Endothelial cell of umbilical vein (primary cell): Measurements from ENCODE around the gene ACTN1. TPM values are rescaled to one million over a fixed set of nuclear protein-coding genes. Genes with fewer than 3 reads are reported as not detected.

Experiments used
- BruUV-seq: library from RNA; stranded (reverse); fragments of 400-500 nt; replicated peaks from 2 replicates; lab custom pipeline; 2021; lab: Mats Ljungman, UMichigan
- CTCF ChIA-PET: fragments of 300-600, 350-600 bp; sonication (Branson Sonifier 250); formaldehyde crosslinking; loops from one replicate; lab custom pipeline; 2021; ENCODE audit warnings: antibody characterized with exemption, inconsistent platforms; lab: Charles Lee
- POLR2A ChIA-PET: fragments of 300-600, 350-600 bp; sonication (Branson Sonifier 250); formaldehyde crosslinking; loops from one replicate; lab custom pipeline; 2021; ENCODE audit warnings: antibody characterized with exemption, inconsistent platforms; lab: Charles Lee
- DNase-seq: peaks from one replicate; pipeline ENCODE4 v3.0.0-alpha.2; 2011; ENCODE audit warnings: low read depth, low spot score
- FAIRE-seq: peaks from 2 replicates; lab custom pipeline; 2011; peaks lifted over from hg19 to GRCh38; lab: Jason Lieb, UNC
- H2AFZ ChIP-seq: 2 replicates; pipeline ENCODE4 v1.6.0; 2012; ENCODE audit warnings: low read depth, low read length, control low read depth, inconsistent platforms
- H3K27ac ChIP-seq: 2 replicates; pipeline ENCODE4 v1.5.1; 2011; ENCODE audit warnings: low read depth, mild to moderate bottlenecking, control low read depth, low read length, moderate library complexity; ENCODE audit not compliant: insufficient read depth
- H3K27me3 ChIP-seq, 2 experiments: 2 replicates each; pipeline versions ENCODE4 v1.6.0 to v1.6.1; 2011; ENCODE audit warnings: low read length in 2 of 2, mixed read lengths in 1 of 2; ENCODE audit not compliant: control insufficient read depth in 2 of 2, insufficient read depth in 2 of 2
- H3K36me3 ChIP-seq, 2 experiments: 2 replicates in 1 of 2; 3 replicates in 1 of 2; pipeline ENCODE4 v1.5.1; 2011; ENCODE audit warnings: low read length in 2 of 2, mild to moderate bottlenecking in 1 of 2, moderate library complexity in 1 of 2; ENCODE audit not compliant: control insufficient read depth in 2 of 2, insufficient read depth in 2 of 2; ENCODE audit errors: extremely low read depth in 1 of 2
- H3K4me1 ChIP-seq: 3 replicates; pipeline ENCODE4 v1.5.1; 2011; ENCODE audit warnings: mild to moderate bottlenecking, low read length; ENCODE audit not compliant: control insufficient read depth, insufficient read depth; ENCODE audit errors: extremely low read depth
- H3K4me2 ChIP-seq: 2 replicates; pipeline ENCODE4 v1.6.1; 2011; ENCODE audit warnings: low read length, control low read depth, mixed read lengths; ENCODE audit not compliant: insufficient read depth
- H3K4me3 ChIP-seq, 3 experiments: fragments of 200-600 bp in 1 of 3; sonication (generic), shearing (Covaris generic) in 1 of 3; replicated peaks in 1 of 3; 2 replicates each; pipeline ENCODE4 v1.5.1; 2011 to 2016; ENCODE audit warnings: control low read depth in 3 of 3, low read length in 3 of 3, mild to moderate bottlenecking in 2 of 3, inconsistent platforms in 1 of 3, low read depth in 1 of 3, moderate library complexity in 1 of 3; ENCODE audit not compliant: insufficient read depth in 1 of 3
- H3K79me2 ChIP-seq: 2 replicates; pipeline ENCODE4 v1.6.0; 2012; ENCODE audit warnings: low read length, inconsistent platforms; ENCODE audit not compliant: control insufficient read depth, insufficient read depth
- H3K9ac ChIP-seq: replicated peaks from 2 replicates; pipeline ENCODE3; 2011; ENCODE audit warnings: low read length, control low read depth; ENCODE audit not compliant: insufficient read depth; ENCODE audit errors: extremely low read depth
- H3K9me1 ChIP-seq: replicated peaks from 3 replicates; pipeline ENCODE4 v1.6.0; 2011; ENCODE audit warnings: mild to moderate bottlenecking, low read length; ENCODE audit not compliant: control insufficient read depth, insufficient read depth; ENCODE audit errors: extremely low read depth
- H3K9me3 ChIP-seq: replicated peaks from 2 replicates; pipeline ENCODE4 v1.5.1; 2012; ENCODE audit warnings: low read length, inconsistent platforms; ENCODE audit not compliant: control insufficient read depth, insufficient read depth
- H4K20me1 ChIP-seq: replicated peaks from 2 replicates; pipeline ENCODE3; 2011; ENCODE audit warnings: mild to moderate bottlenecking, low read length; ENCODE audit not compliant: control insufficient read depth, insufficient read depth; ENCODE audit errors: extremely low read depth
- FOS ChIP-seq: IDR thresholded peaks from 2 replicates; pipeline ENCODE4 v1.6.1; 2011; ENCODE audit warnings: mild to moderate bottlenecking, low read length, moderate library complexity, borderline replicate concordance; ENCODE audit not compliant: insufficient read depth
- GATA2 ChIP-seq: IDR thresholded peaks from 2 replicates; pipeline ENCODE4 v1.7.0; 2011; ENCODE audit warnings: low read depth, mild to moderate bottlenecking, moderate library complexity, mixed read lengths, low read length; ENCODE audit not compliant: insufficient read length, insufficient read depth
- JUN ChIP-seq: IDR thresholded peaks from 2 replicates; pipeline ENCODE4 v1.6.1; 2011; ENCODE audit warnings: borderline replicate concordance, low read depth; ENCODE audit not compliant: insufficient read length, insufficient read depth
- MYC ChIP-seq: IDR thresholded peaks from one replicate; pipeline ENCODE4 v1.6.1; 2011; ENCODE audit warnings: mild to moderate bottlenecking, low read depth, low read length
- POLR2A ChIP-seq: IDR thresholded peaks from 2 replicates; pipeline ENCODE4 v1.6.1; 2012; ENCODE audit warnings: low read depth, mild to moderate bottlenecking, control low read depth, low read length
- dilution Hi-C: fragments of 300-500 bp; cut with MboI; formaldehyde crosslinking; loops from one replicate; pipeline ENCODE4 v1.15.0; 2019; ENCODE audit warnings: low sequenced_read_pairs; ENCODE audit not compliant: extremely low pct_ligation_motif_present
- intact Hi-C: fragments of 100-400 bp; cut with micrococcal nuclease; formaldehyde crosslinking; loops from one replicate; pipeline ENCODE4 v1.10.0; 2022
- polyA plus RNA-seq, 4 experiments: library from polyadenylated mRNA; depleted of rRNA in 3 of 4; stranded (reverse) in 3 of 4; unstranded in 1 of 4; fragments of >200 nt; gene quantifications; 2 replicates each; pipeline versions ENCODE4 v1.2.1 to v1.2.3, GENCODE V29; 2011 to 2012; ENCODE audit warnings: missing spikeins in 1 of 4
- total RNA-seq: library from RNA; stranded (reverse); gene quantifications from 2 replicates; pipeline ENCODE4 v1.2.3, GENCODE V29; 2021

Gene ACTN1
- total and polyA plus RNA-seq, 2 donors (not counting 3 experiments of a cell fraction or from before 2014, with no cell fraction given), result 442 to 463 TPM

- BruUV-seq, result no TSS peak
- Histone ChIP-seq H4K20me1 (no peaks in the 10 kb centered on the region), H3K79me2 (peaks cover 72% of the 10 kb centered on the region), H2AFZ (no peak overlapping the region), H3K27ac (peak overlapping the region; percentile 65), H3K4me3 (peak overlapping the region in 2 of 3 experiments; percentile 62 to 92), H3K4me1 (peaks cover 47% of the 10 kb centered on the region), H3K9me3 (no peaks in the 10 kb centered on the region), H3K9ac (peak overlapping the region; percentile 75), H3K9me1 (no peaks in the 10 kb centered on the region), H3K4me2 (peak overlapping the region; percentile 85), H3K27me3 (no peaks in the 10 kb centered on the region), H3K36me3 (peaks cover 19 to 26% of the 10 kb centered on the region in 2 experiments)
- TF ChIP-seq MYC, result no peak
- peak; percentile 40 for TF ChIP-seq POLR2A
- intact Hi-C loops (loop anchor here (1.0 kb wide), 2 partner anchors 59 to 79 kb away; no protein-coding TSS in a partner anchor), dilution Hi-C loops (no loop called here)
- FAIRE-seq (no peak), DNase-seq (peak; percentile 35)
- CTCF ChIA-PET, result interaction anchor here (0.6 to 2.6 kb wide), 16 partner anchors 18 to 125 kb away, joined by 3 to 15 read pairs (median 5); no protein-coding TSS in a partner anchor
- POLR2A ChIA-PET, result interaction anchor here (1.0 to 2.1 kb wide), 7 partner anchors 10 to 103 kb away, joined by 3 to 14 read pairs (median 4); no protein-coding TSS in a partner anchor
Measured at GRCh38 chr14:68976160-68977067, 2.7 kb downstream of the ACTN1 start.

DNA sequence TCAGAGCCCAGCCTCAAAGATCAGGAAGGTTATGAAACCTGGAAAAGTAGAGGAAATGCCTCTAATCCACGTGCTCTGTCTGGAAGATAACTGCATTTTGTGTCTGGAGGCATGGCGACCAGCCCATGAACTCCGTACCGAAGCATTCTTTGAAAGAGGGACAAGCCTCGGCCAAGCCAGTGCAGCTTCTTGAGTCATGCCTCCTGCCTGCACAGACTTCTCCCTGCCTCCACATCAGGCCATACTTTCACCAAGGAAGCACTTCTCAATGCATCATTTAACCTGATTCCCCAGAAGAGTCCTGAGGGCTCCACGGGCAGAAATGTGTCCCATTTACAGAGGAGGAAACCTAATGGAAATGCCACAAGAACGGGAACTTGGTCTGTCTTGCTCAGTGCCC lies 3.4 kb downstream of the ACTN1 start:
- no peak for TF ChIP-seq FOS
- TF ChIP-seq MYC, result no peak
- no peak for TF ChIP-seq JUN
- TF ChIP-seq GATA2, result no peak
- intact Hi-C loops, result no loop called here
- H2AFZ ChIP-seq, result no peak overlapping the region
- no peaks in the 10 kb centered on the region for H3K9me1 ChIP-seq
- peaks cover 19 to 26% of the 10 kb centered on the region in 2 experiments for H3K36me3 ChIP-seq
- ChIA-PET CTCF (interaction anchor here (0.6 to 2.6 kb wide), 17 partner anchors 17 to 132 kb away, joined by 3 to 11 read pairs (median 4); no protein-coding TSS in a partner anchor), POLR2A (interaction anchor here (1.1 to 1.4 kb wide), 4 partner anchors 9 to 40 kb away, joined by 3 to 4 read pairs (median 3); no protein-coding TSS in a partner anchor)
- peak overlapping the region; percentile 65 for H3K27ac ChIP-seq
- no TSS peak for BruUV-seq
- peaks cover 47% of the 10 kb centered on the region for H3K4me1 ChIP-seq
- FAIRE-seq (peak; percentile 92), DNase-seq (peak; percentile 46)
- peak overlapping the region; percentile 10 for H3K9ac ChIP-seq
- H3K4me2 ChIP-seq, result peak overlapping the region; percentile 85
- H3K27me3 ChIP-seq, result no peaks in the 10 kb centered on the region
- H3K4me3 ChIP-seq, result peak overlapping the region in 2 of 3 experiments; percentile 5 to 62
- H4K20me1 ChIP-seq, result no peaks in the 10 kb centered on the region
- H3K9me3 ChIP-seq, result no peaks in the 10 kb centered on the region
- H3K79me2 ChIP-seq, result peaks cover 80% of the 10 kb centered on the region
- dilution Hi-C loops, result no loop called here
